ENCODE measurements around the gene LOXHD1.

Gene LOXHD1

GRCh38 chr18:46693996-46694395, 37.0 kb upstream of the LOXHD1 start:
- Histone ChIP-seq H4K8ac (ENCODE audit: low read length) (no peak overlapping the region), H3K4me2 (ENCODE audit: low read length, poor library complexity, severe bottlenecking) (no peak overlapping the region), H3K4ac (ENCODE audit: low read depth in 1 of 2, low read length in 2 of 2) (no peak overlapping the region), H3K4me1 (ENCODE audit: control insufficient read depth, insufficient read depth, low read depth, low read length) (no peaks in the 10 kb centered on the region), H3K27me3 (ENCODE audit: control insufficient read depth in 1 of 2, insufficient read depth in 1 of 2, low read length in 2 of 2) (peaks cover 6 to 7% of the 10 kb centered on the region in 2 experiments), H3K23ac (ENCODE audit: low read length in 2 of 2) (no peak overlapping the region), H3K18ac (ENCODE audit: low read depth in 1 of 2, low read length in 2 of 2) (no peak overlapping the region), H3K4me3 (ENCODE audit: insufficient read depth in 1 of 2, low read depth in 1 of 2, low read length in 2 of 2) (no peak overlapping the region), H3K9me3 (ENCODE audit: control insufficient read depth, low read length) (no peaks in the 10 kb centered on the region), H3K27ac (ENCODE audit: low read length, poor library complexity, severe bottlenecking) (no peak overlapping the region), H2BK12ac (ENCODE audit: low read length in 2 of 2) (no peak overlapping the region), H2BK120ac (ENCODE audit: low read depth, low read length) (no peak overlapping the region), H3K79me1 (replicated peaks; ENCODE audit: low read length, poor library complexity, severe bottlenecking) (no peaks in the 10 kb centered on the region), H2BK5ac (ENCODE audit: low read depth, low read length, poor library complexity, severe bottlenecking) (no peak overlapping the region), H4K91ac (ENCODE audit: low read length) (no peak overlapping the region), H2AK5ac (ENCODE audit: low read length, severe bottlenecking) (no peak overlapping the region), H2AFZ (ENCODE audit: low read depth, low read length) (no peak overlapping the region), H3K9ac (ENCODE audit: low read length) (no peak overlapping the region), H3K36me3 (ENCODE audit: control insufficient read depth in 1 of 2, insufficient read depth in 2 of 2, low read depth in 1 of 2, low read length in 2 of 2) (no peaks in the 10 kb centered on the region), H3K14ac (ENCODE audit: low read length in 2 of 2) (no peak overlapping the region), H2BK15ac (ENCODE audit: low read depth, poor library complexity, severe bottlenecking) (no peak overlapping the region)
- WGBS, result 94% methylated on average over 2 of the region's 2 CpGs
- no peak for DNase-seq

DNA sequence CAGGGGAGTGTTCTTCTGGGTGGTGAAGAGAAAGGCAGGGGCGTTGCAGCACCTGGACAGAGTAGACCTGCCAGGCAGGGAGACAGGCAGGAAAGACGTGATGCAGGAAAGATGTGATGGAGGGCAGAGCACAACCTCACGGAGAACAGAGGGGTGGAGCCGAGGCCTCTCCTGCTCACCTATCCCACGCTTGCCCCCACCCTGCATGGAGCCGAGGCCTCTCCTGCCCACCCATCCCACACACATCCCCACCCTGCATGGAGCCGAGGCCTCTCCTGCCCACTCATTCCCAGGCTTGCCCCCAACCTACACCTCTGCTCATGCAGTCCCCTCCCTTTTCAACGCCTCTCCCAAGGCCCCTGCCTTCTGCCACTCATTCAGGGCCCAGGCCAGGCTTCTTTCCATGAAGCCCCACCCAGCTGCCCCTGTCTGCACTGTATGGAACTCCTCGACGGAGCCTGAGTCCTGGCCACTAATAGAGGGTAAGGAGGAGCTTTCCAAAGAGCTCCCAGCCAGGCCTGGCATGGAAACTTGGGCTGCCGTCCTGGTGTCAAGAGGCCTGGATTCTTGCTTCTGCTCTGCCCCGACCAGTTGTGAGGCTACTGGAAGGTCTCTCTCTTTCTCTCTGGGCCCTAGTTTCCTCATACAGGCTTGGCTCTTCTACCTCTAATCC, 32.0 kb upstream of the LOXHD1 start:
- Histone ChIP-seq H2BK12ac (ENCODE audit: low read length in 2 of 2) (no peak overlapping the region), H4K91ac (ENCODE audit: low read length) (no peak overlapping the region), H3K27ac (ENCODE audit: low read length, poor library complexity, severe bottlenecking) (no peak overlapping the region), H2BK120ac (ENCODE audit: low read depth, low read length) (no peak overlapping the region), H2BK15ac (ENCODE audit: low read depth, poor library complexity, severe bottlenecking) (no peak overlapping the region), H2AFZ (ENCODE audit: low read depth, low read length) (no peak overlapping the region), H3K4me1 (ENCODE audit: control insufficient read depth, insufficient read depth, low read depth, low read length) (no peaks in the 10 kb centered on the region), H3K23ac (ENCODE audit: low read length in 2 of 2) (no peak overlapping the region), H3K36me3 (ENCODE audit: control insufficient read depth in 1 of 2, insufficient read depth in 2 of 2, low read depth in 1 of 2, low read length in 2 of 2) (no peaks in the 10 kb centered on the region), H3K9me3 (ENCODE audit: control insufficient read depth, low read length) (no peaks in the 10 kb centered on the region), H3K4ac (ENCODE audit: low read depth in 1 of 2, low read length in 2 of 2) (no peak overlapping the region), H3K9ac (ENCODE audit: low read length) (no peak overlapping the region), H3K18ac (ENCODE audit: low read depth in 1 of 2, low read length in 2 of 2) (no peak overlapping the region), H3K14ac (ENCODE audit: low read length in 2 of 2) (no peak overlapping the region), H4K8ac (ENCODE audit: low read length) (no peak overlapping the region), H3K4me3 (ENCODE audit: insufficient read depth in 1 of 2, low read depth in 1 of 2, low read length in 2 of 2) (no peak overlapping the region), H2BK5ac (ENCODE audit: low read depth, low read length, poor library complexity, severe bottlenecking) (no peak overlapping the region), H3K27me3 (ENCODE audit: control insufficient read depth in 1 of 2, insufficient read depth in 1 of 2, low read length in 2 of 2) (peaks cover 6 to 26% of the 10 kb centered on the region in 2 experiments), H2AK5ac (ENCODE audit: low read length, severe bottlenecking) (no peak overlapping the region), H3K79me1 (replicated peaks; ENCODE audit: low read length, poor library complexity, severe bottlenecking) (no peaks in the 10 kb centered on the region), H3K4me2 (ENCODE audit: low read length, poor library complexity, severe bottlenecking) (no peak overlapping the region)
- 90% methylated on average over 12 of the region's 12 CpGs for WGBS
- no peak for DNase-seq

DNA sequence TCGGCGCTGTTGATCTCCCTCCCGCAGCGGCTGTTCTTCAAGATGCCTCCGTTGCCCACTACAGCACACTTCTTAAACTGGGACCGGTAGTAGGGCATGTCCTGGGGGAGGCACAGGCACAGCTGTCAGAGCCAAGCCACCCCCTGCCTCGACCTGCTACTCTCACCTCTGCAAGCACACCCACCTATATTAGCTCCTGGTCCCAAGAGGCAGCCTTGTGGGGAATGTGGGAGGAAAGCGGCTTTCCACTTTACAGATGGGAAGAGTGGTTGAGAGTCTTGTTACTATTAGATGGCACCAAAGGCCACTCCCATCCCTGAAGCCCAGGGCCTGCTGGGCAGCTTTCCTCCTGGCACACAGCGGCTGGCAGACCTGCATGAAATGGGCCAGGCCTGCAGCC, 29.2 kb upstream of the LOXHD1 start:
- H3K9ac ChIP-seq (ENCODE audit: low read length), result no peak overlapping the region
- H4K8ac ChIP-seq (ENCODE audit: low read length), result no peak overlapping the region
- H2BK15ac ChIP-seq (ENCODE audit: low read depth, poor library complexity, severe bottlenecking), result no peak overlapping the region
- no peak overlapping the region for H2AFZ ChIP-seq (ENCODE audit: low read depth, low read length)
- no peaks in the 10 kb centered on the region for H3K79me1 ChIP-seq (replicated peaks; ENCODE audit: low read length, poor library complexity, severe bottlenecking)
- no peak for DNase-seq
- no peak overlapping the region for H2BK120ac ChIP-seq (ENCODE audit: low read depth, low read length)
- no peak overlapping the region for H2AK5ac ChIP-seq (ENCODE audit: low read length, severe bottlenecking)
- no peak overlapping the region for H2BK5ac ChIP-seq (ENCODE audit: low read depth, low read length, poor library complexity, severe bottlenecking)
- no peak overlapping the region for H3K18ac ChIP-seq (ENCODE audit: low read depth in 1 of 2, low read length in 2 of 2)
- H3K36me3 ChIP-seq (ENCODE audit: control insufficient read depth in 1 of 2, insufficient read depth in 2 of 2, low read depth in 1 of 2, low read length in 2 of 2), result no peaks in the 10 kb centered on the region
- no peaks in the 10 kb centered on the region for H3K9me3 ChIP-seq (ENCODE audit: control insufficient read depth, low read length)
- H4K91ac ChIP-seq (ENCODE audit: low read length), result no peak overlapping the region
- no peak overlapping the region for H3K14ac ChIP-seq (ENCODE audit: low read length in 2 of 2)
- no peak overlapping the region for H3K27ac ChIP-seq (ENCODE audit: low read length, poor library complexity, severe bottlenecking)
- no peak overlapping the region for H3K4me2 ChIP-seq (ENCODE audit: low read length, poor library complexity, severe bottlenecking)
- no peak overlapping the region for H3K23ac ChIP-seq (ENCODE audit: low read length in 2 of 2)
- H3K4me1 ChIP-seq (ENCODE audit: control insufficient read depth, insufficient read depth, low read depth, low read length), result no peaks in the 10 kb centered on the region
- no peak overlapping the region for H3K4me3 ChIP-seq (ENCODE audit: insufficient read depth in 1 of 2, low read depth in 1 of 2, low read length in 2 of 2)
- H3K4ac ChIP-seq (ENCODE audit: low read depth in 1 of 2, low read length in 2 of 2), result no peak overlapping the region
- 91% methylated on average over 8 of the region's 9 CpGs for WGBS
- peaks cover 11 to 32% of the 10 kb centered on the region in 2 experiments for H3K27me3 ChIP-seq (ENCODE audit: control insufficient read depth in 1 of 2, insufficient read depth in 1 of 2, low read length in 2 of 2)
- no peak overlapping the region for H2BK12ac ChIP-seq (ENCODE audit: low read length in 2 of 2)

GRCh38 chr18:46683252-46683651, 26.2 kb upstream of the LOXHD1 start:
- Histone ChIP-seq H4K8ac (ENCODE audit: low read length) (no peak overlapping the region), H4K91ac (ENCODE audit: low read length) (peak overlapping the region; percentile 53), H3K4me3 (ENCODE audit: insufficient read depth in 1 of 2, low read depth in 1 of 2, low read length in 2 of 2) (no peak overlapping the region), H3K4me2 (ENCODE audit: low read length, poor library complexity, severe bottlenecking) (no peak overlapping the region), H2BK5ac (ENCODE audit: low read depth, low read length, poor library complexity, severe bottlenecking) (no peak overlapping the region), H3K27ac (ENCODE audit: low read length, poor library complexity, severe bottlenecking) (no peak overlapping the region), H3K14ac (ENCODE audit: low read length in 2 of 2) (no peak overlapping the region), H3K9me3 (ENCODE audit: control insufficient read depth, low read length) (no peaks in the 10 kb centered on the region), H3K18ac (ENCODE audit: low read depth in 1 of 2, low read length in 2 of 2) (no peak overlapping the region), H3K23ac (ENCODE audit: low read length in 2 of 2) (no peak overlapping the region), H2BK12ac (ENCODE audit: low read length in 2 of 2) (no peak overlapping the region), H2AFZ (ENCODE audit: low read depth, low read length) (no peak overlapping the region), H3K27me3 (ENCODE audit: control insufficient read depth in 1 of 2, insufficient read depth in 1 of 2, low read length in 2 of 2) (peaks cover 14 to 47% of the 10 kb centered on the region in 2 experiments), H3K36me3 (ENCODE audit: control insufficient read depth in 1 of 2, insufficient read depth in 2 of 2, low read depth in 1 of 2, low read length in 2 of 2) (no peaks in the 10 kb centered on the region), H2BK15ac (ENCODE audit: low read depth, poor library complexity, severe bottlenecking) (no peak overlapping the region), H3K9ac (ENCODE audit: low read length) (no peak overlapping the region), H3K4ac (ENCODE audit: low read depth in 1 of 2, low read length in 2 of 2) (no peak overlapping the region), H2BK120ac (ENCODE audit: low read depth, low read length) (no peak overlapping the region), H3K4me1 (ENCODE audit: control insufficient read depth, insufficient read depth, low read depth, low read length) (no peaks in the 10 kb centered on the region), H3K79me1 (replicated peaks; ENCODE audit: low read length, poor library complexity, severe bottlenecking) (no peaks in the 10 kb centered on the region), H2AK5ac (ENCODE audit: low read length, severe bottlenecking) (no peak overlapping the region)
- WGBS, result 89% methylated on average over 3 of the region's 4 CpGs
- DNase-seq, result no peak

All from mesenchymal stem cell (in vitro differentiated cells and primary cell).